Measurements from ENCODE around the gene GABBR2.

GABBR2 gene

DNA sequence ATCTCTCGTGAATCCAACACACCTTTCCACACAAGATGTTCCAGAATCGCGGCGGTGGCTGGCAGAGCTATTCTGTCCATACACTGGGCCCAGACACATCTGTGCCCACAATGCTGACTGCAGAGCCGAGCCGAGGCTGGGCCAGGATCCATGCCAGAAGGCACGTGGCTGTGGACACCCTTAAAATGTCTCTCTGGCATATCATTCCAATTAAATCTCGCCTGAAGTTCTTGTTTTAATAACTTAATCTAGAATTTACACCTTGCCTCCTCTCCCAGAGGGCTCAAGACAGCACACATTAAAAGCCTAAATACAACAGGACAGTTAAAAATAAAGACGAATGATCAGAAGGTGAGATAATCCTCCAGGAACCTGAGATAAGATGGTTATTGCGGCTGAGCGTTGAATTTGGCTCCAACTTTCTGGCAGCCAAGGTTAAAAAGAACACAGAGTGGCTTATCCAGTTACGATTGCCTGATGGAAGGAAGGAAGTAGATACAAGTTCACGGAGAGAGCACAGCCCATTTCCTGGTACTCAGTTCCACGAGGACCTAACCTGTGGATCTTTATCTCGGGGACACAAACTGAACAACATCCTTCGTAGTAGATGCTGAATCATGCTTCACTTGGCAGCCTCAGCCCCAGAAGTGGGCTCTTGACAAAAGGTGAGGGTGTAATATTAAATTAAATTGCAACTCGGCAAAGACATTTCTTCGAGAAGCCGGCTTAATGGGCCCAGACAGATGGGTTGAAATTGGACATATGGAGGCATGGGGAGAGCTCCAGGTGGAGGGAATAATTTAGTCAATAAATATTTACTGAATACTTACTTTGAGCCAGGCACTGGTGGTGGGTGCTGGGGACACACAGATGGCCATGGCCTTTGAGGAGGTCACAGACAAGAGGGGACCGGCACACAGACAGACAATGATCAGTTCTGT lies 367.3 kb downstream of the GABBR2 start:
- DNase-seq (ENCODE audit: low read depth), result no peak

DNA sequence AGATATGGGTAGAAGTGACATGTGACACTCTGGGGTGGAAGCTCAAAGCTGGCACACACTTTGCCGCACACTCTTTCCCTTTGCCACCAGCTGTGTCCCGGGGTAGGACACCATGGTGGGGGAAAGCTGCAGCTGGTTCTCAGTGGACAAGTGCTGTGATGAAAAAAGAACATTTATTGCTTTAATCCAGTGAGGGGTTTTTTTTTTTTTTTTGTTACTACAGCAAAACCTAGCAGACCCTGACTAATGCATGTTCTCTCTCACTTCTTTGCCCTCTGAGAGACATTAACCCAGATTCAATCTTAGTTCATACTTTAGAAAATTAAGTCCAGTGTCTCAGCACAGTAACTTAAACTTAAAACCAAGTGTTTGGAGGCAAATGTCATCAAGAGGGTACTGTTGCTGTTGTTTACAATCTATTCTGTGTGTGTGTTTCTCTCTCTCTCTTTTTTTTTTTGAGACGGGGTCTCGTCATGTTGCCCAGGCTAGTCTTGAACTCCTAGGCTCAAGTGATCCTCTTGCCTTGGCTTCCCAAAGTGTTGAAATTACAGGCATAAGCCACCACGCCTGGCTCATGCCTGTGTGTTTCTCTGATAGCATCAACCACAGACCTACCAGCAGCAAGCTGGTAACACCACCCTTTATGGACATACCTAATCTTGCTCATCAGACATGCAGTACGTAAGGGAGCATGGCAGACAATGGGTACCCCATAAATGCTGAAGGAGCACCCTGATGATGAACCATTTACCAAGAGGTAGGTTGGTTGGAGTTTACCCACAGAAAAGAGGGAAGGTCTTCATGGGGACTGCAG lies 368.5 kb downstream of the GABBR2 start:
- DNase-seq (ENCODE audit: low read depth), result no peak

- no peak for DNase-seq (ENCODE audit: low read depth)
Measured at GRCh38 chr9:98335661-98336060, 373.1 kb downstream of the GABBR2 start.

DNA sequence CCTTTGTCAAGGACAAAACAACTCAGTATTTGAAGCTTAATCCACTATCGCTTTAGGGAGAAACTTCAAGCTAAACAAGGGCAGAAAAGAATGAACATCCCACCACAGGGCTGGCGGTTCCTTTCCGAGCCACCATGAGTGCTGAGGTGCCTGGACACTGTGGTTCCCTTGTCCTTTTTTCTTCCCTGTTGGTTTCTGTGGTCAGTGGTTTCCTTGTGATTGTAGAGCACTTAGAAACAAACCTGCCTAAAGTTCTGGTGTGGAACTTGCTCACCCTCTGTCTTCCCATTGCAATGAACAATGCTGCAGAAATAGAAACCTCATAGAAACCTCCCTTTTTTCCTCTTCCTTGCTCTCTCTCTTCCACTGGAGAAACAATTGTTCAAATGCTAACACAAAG lies 373.9 kb downstream of the GABBR2 start:
- no peak for DNase-seq (ENCODE audit: low read depth)

- no peak for DNase-seq (ENCODE audit: low read depth)
Measured at GRCh38 chr9:98333703-98334582, 374.8 kb downstream of the GABBR2 start.

GRCh38 chr9:98332405-98332831 lies 376.3 kb downstream of the GABBR2 start:
- DNase-seq (ENCODE audit: low read depth), result no peak

GRCh38 chr9:98331536-98332259 lies 377.0 kb downstream of the GABBR2 start:
- no peak for DNase-seq (ENCODE audit: low read depth)

- peak; percentile 80 for DNase-seq (ENCODE audit: low read depth)
Measured at GRCh38 chr9:98330831-98331230, 377.9 kb downstream of the GABBR2 start.

DNA sequence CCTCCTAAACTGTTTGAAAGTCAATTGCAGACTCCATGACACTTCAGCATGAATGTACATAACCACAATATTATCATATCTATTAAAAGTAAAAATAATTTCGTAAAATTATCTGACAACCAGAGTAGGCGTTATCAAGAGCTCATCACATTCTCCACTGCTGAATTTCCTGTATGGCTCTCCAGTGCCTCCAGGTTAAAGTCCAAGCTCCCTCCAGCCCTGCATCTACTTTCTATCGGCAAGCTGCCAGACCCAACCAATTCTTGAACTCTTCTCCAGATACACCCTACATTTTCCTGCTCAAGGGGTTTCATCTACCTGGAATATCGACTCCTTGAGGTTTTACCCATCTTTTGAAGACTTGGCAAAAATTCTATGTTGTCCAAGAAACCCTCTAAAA lies 378.8 kb downstream of the GABBR2 start:
- no peak for DNase-seq (ENCODE audit: low read depth)

GRCh38 chr9:98329281-98329680 lies 379.5 kb downstream of the GABBR2 start:
- no peak for DNase-seq (ENCODE audit: low read depth)

DNA sequence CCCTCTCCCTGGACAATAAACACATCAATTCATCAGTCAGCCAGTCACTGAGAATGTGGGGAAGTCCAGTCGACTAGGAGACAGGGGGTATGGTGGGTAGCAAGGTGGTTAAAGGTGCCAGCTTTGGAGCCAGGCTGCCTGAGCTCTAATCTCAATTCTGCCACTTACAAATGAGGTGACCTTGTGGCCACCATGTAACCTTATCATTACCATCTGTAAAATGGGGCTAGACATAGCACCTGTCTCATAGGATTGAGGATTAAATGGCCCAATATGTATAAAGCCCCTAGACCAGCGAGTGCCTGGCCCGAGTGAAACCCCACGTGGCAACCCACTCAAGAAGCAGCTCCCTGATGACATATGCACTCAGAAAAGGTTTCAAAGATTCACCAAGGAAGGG lies 380.0 kb downstream of the GABBR2 start:
- no peak for DNase-seq (ENCODE audit: low read depth)

- no peak for DNase-seq (ENCODE audit: low read depth)
Measured at GRCh38 chr9:98328141-98328540, 380.6 kb downstream of the GABBR2 start.

GRCh38 chr9:98327249-98327561 lies 381.5 kb downstream of the GABBR2 start:
- DNase-seq (ENCODE audit: low read depth), result no peak

DNA sequence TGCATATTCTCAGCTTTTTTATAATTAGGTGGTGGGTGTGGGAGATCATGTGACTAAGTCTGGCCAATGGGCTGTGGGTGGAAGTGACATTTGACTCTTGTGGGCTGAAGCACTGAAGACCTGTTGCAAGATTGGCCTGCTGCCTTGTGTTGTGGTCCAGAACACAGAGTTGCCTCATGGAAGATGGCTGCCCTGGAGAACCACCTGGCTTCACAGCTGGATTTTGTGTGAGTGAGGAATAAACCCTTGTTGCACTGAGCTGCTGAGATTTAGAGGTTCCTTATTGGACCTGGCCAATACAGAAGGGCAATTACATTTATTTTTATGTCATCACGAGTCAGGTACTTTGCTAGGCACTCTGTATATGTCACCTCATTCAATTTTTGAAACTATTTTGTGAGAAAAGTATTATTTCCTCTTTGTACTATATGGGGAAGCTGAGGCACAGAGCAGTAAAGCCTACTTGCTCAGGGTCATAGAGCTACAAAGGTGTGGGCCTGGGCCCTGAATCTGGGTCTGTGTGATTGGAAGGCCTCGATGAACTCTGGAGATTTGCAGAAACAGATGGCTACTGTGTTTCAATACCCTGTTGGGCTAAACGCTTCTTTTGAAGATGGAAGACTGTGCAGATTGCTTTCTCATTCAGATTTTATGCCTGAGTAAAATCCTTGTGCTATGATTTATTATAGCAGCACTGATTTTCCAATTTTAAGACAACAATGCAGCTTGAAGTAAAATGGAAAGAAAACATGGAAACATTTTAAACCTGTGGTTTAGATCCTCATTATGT lies 382.1 kb downstream of the GABBR2 start:
- DNase-seq (ENCODE audit: low read depth), result no peak

DNA sequence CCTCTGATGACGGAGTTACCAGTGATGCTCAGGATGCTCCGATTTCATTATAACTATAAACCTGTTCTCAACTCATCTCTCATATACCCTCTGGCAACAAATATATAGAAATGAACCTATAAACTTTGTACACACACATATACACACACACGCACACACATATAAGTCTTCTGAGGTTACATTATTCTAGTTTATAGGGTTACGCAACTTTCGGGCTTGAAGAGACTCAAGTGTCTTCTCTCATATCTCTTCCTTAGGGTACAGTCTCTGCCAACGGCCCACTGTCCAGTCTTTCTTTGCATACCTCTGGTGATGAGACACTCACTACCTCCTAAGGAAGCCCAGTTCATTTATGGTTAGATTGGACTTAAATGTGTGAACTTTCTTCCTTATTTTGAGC lies 383.9 kb downstream of the GABBR2 start:
- no peak for DNase-seq (ENCODE audit: low read depth)

GRCh38 chr9:98323831-98324135 lies 385.0 kb downstream of the GABBR2 start:
- no peak for DNase-seq (ENCODE audit: low read depth)

GRCh38 chr9:98323051-98323830 lies 385.5 kb downstream of the GABBR2 start:
- no peak for DNase-seq (ENCODE audit: low read depth)

DNA sequence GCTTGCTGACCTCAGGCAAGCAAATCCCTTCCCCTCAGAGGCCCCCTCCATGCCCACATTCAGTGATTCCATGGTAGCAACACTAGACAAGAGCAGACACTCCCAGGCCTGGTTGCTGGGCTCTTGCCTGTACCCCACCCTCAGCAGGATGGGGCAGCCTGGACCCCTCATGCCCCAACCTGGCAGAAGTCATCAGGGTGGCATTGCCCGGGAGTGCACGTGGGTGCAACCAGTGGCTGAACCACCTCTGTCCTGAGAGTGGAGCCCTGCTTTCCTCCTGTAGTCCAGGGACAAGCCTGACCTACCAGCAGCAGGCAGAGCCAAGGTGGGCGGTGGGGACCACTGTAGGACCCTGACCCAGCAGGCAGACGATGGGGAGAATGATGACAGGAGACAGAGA lies 387.5 kb downstream of the GABBR2 start:
- no peak for DNase-seq (ENCODE audit: low read depth)

- no peak for DNase-seq (ENCODE audit: low read depth)
Measured at GRCh38 chr9:98318834-98319478, 389.8 kb downstream of the GABBR2 start.
